HS-5 (cell line): ENCODE results near the gene DPP6.

ENCODE experiments used
- DNase-seq: peaks from one replicate; pipeline ENCODE4 v3.0.0-alpha.2; 2012; ENCODE audit warnings: low read depth

DPP6 gene

DNA sequence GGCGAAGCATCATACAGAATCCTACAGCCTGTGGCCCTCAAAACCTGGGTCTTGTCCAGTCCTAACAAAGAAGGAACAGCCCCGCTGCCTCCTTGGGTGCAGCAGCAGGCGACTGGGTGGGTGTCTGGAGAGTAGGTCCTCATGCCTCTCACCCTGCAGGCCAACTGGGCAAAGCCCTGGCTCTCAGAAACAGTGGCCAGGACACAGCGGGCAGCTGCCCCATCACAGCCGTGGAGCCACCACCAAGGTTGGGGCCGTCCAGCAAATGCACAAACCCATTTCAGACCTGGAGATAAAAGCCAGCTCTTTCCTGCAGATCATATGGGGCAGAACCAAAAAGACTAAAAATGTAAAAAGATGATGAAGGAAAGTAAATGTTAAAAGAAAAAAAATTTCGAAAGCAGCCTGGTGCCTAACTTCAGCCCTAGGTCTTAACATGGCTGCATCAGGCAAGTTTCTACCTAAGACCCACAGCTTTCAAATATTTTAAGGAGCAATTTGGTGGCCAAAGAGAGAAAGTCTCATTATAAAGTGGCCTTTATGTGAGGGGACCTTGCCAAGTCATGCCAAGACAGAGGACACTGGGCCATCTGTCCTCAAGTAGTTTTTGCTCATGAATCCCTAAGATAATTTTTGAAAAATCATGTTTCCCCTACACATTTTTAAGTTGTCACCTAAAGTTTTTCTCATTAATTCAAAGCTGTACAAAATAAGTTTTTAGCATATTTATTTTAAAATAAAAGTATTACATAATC, 808.6 kb downstream of the DPP6 start:
- DNase-seq = no peak

DNA sequence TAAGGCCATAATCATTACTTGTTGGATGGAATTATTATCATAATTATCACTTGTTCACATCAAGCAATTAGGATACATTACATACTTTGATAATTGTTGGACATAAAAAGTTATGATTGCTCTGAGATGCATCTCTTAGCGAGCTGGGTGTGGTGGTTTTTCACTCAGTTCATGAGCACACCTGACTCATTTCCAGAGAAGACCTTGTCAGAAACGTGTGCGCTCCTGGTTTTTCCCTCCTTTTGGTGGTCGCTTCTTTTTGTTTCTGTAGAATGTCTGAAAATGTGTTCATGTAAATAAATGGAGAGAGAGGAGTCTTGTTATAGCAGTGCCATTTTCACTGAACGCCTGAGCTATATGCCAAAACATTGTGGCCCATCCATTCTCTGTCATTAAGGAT, 809.4 kb downstream of the DPP6 start:
- no peak for DNase-seq

DNA sequence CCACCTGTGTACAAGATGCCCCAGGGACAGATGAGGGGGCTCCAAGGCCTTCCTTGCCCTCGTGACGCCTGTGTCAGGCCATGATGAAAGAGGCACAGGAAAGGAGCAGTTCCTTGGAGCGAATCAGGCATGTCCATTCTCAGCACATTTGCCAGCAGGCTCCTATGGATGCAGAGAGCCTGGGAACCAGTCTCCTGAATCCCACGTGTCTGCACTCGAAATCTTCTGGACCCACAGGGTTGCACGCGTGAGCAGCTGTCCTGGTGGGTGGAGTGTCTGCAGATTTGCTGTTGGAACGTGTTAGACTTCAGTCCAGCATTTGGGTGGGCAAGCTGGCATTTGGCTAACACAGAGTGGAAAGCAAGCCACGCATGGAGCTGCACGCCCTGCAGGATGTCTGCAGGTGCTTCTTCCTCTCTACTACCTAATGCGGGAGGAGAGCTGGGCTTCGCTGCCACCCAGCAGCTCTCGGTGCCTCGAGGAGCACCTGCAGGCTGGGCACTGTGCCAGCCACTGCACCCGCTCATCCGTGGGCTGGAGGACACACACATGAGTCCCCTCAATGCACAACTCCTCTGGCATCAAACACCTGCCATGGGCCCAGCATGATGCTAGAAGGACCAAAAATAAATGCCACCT, 810.1 kb downstream of the DPP6 start:
- no peak for DNase-seq

DNA sequence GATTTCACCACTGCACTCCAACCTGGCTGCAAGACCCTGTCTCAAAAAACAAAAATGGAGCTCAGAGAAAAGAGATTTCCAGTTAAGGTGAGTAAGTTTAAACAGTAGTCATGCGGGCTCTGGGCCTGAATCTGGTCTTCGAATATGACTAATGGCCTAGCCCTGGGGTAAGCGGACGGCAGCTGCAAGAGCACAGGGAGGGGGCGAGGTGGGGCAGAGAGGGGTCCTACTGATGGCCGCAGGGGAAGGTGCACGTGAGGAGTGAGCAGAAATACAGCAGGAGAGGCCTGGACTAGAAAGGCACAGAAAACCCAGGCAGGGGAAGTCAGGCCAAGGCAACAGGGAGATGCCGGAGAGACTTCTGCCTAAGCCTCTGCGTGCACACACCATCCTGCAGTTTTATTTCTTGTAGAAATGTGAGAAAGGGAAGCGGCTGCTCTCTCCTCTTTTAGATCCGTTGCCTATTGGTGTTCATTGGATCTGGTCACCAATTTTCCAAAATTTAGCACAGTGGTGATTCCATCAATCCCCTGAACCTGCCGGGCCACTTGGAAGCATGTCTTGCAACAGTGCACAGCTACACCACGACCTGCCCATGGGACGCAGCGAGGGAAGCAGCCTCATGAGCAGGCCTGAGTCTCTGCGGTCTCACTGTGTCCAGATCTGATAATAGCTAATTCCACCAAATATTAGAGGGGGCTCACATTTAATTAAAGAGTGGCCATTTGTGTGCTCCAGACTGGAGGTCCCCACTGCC, 811.7 kb downstream of the DPP6 start:
- DNase-seq = no peak

DNA sequence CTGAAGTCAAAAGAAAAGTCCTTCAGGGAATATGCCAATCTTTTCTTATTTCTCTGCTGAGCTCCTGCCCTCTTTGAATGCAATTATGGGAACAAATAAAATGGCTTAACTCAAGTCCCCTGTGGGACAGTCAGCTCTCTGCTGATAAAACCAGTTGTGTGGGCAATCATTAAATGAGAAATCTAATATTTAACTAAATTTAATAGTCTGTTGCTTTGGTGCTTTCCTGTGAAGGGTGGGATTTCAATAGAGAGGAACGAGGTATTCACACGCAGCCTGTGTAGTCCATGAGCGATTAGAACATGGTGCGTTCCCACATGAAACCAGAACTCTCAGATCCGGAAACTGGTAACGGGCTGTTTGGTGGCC, 812.3 kb downstream of the DPP6 start:
- no peak for DNase-seq

DNA sequence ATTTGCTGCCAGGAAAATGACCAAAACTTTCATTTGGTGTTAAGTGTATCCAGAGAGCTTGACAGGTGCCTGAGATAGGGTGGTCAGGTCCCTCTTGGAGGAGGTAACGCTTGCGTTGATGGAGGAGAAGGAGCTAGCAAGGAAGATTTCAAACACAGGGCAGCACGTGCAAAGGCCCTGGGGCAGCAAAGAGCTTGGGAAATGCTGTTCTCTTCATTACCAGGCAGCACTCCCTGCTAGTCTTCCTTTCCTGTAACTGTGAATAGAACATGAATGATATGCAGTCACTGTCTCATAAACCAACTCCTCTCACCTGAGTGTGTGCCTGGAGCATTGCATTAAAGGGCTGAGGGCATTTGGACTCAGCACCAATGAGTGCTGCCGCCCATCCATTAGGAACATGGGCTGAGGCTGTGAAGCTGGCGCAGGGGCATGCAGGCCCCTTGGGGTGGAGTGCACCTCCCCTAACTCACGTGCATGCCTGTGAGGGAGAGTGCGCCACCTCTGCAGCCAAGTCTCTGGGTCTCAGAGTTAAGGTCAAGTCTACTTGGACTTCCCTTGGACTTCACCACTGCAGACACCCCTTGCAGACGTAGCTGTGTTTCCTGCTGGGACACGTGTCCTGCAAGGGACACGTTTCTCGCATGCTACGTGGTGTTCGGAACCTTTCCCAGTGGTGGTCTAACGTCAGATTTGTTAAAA, 813.9 kb downstream of the DPP6 start:
- DNase-seq = no peak

DNA sequence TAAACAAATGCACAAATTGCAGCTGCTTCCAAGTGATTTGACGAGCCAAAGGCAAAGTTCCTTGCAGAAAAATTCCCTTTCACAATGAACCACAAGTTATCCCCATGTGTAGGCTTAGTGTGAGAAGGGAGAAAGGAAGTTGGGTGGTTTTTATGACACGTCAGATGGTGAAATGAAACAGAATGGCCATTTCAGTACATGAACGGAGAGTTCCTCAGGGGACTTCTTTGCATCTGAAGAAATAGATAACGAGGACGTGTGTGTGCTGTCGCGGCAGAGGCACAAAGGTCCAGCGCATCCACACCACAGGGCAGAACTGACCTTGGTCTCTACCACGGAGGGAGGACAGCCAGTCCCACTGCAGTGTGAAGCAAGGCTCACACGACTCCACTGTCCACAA, 814.9 kb downstream of the DPP6 start:
- no peak for DNase-seq

DNA sequence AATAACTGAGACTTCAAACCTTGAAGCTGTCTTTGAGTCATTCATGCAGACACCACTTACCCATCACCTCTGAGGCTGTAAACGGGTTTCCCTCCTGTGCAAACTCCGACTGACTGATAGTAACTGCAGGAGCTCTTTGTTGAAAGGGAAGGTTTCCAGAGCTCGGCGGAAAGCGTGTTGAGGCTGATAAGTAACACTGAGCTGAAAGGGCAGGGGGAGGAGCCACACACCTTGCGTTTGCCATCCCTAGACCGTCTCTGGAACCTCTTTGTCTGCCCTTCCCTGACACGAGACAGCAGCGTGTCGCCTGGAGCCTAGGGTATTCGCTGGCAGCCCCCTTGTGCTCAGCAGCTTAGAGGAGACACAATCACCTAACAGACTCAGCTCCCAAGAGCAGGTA, 816.7 kb downstream of the DPP6 start:
- DNase-seq = no peak

DNA sequence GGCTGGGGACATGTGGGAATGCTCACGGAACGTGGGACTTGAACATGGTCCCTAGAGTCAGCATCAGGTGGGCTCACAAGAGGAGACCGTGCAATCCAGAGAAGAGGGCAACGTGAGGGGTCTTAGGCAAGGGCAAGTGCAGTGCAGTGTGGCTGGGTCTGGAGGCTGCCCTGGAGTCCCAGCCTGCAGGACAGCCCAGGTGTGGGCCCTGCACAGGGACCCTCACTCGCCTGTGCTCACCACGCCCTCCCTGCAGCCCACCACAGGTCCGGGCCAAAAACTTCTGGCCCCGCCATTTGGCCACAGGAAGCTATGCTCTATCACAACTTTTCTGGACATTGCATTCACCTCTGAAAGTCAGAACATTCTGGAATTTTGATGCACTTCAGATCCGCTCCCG, 817.2 kb downstream of the DPP6 start:
- no peak for DNase-seq

DNA sequence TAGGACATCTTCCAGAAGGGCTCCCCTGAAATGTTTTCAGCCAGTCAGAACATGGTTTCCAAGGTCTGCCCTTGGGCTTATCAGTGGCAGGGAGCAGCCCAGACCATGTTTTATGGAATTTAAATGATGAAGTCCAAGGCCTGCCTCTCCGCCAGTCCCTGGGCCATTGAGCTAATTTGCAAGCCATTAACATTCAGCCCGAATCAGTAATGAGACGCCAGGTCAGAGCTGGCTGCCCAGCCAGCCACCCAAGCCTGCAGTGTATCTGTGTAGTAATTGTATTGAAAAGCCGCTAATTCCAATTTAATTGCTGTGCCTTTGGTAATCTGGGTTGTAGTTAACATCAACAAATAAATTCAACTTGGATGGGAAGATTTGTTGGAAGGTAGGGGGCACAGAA, 819.3 kb downstream of the DPP6 start:
- DNase-seq = no peak

DNA sequence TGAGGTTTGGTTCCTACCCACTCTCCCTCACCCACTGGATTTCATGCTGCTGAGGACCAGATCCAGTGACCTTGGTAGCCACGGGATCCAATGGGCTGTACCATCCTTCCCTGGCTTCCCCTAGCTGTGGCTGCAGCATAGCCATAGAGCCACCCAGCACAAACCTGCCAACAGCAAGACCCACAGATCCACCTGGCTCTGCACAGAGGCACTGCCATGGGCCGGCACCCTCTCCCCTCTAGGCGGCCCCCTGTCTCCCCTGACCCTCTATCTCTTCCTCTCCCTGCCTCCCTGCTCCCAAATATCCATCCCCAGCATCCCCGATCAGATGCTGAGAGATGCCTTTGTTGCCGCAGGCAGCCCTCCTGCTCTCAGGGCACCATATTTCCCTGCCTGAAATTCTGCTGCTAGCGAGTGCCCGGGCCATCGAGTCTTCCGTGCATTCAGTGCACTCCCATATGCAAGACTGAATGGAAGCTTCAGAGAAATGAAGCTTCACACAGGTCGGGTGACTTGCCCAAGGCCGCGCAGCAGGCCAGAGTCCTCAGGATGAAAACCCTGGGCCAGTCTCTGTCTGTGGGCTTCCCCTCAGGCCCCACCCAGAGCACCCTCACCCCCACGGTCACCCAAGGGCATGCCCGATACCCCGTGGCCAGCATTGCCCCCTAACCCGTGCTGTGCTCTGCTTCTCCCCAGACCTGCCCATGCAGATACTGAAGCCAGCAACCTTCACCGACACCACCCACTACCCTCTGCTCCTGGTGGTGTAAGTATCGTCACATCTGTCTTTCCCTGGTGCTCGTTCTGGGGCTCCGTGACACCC, 819.9 kb downstream of the DPP6 start:
- no peak for DNase-seq

DNA sequence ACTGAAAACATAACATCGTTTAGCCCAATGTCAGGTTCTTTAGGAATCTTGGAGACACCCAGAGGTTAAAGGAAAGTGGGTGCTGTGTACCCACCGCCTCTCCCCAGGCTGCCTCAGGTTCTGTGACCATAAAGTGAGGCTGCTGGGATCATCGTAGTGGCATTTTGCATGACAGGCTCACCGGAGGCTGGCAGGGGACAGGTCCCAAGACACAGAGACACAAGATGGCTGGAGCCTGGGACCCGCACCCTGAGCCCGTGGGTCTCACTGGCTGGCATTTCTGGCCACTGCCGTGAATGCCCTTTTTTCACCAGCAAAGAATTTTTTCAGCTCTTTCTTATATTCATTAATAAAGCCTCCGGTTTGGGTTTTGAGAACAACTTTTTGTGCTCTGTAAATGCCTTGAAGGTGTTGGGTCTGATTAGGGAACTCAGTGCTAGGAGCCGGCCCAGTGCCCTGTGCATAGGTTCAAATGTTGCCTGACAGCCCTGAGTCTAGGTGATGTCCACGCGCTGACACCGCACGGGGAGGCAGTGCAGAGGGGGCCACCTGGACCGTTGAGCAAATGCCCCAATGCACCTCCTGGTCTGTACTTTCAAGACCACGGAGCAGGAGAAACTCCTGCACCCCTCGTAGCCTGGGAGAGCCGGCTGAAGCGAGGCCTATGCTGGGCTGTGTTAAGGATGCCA, 820.8 kb downstream of the DPP6 start:
- no peak for DNase-seq

DNA sequence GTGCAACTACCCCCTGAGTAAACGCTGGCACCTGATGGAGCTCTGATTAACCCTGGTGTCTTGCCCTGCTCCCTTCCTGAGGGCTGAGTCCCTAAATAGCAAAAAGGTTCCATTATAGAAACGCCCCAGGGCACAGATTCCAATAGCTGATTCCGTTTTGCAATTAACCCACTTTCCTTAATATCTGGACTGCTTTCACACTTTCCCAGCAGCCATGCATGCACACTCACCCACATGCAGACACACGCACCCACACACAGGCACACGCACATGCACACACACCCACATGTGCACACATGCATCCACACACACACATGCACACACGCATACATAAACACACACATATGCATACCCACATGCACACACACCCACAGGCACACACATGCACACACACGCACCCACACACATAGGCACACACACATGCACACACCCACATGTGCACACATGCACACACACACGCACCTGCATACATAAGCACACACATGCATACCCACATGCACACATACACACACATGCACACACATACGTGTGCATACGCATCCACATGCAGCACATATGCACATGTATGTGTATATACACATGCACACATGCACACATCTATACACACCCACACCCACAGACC, 821.4 kb downstream of the DPP6 start:
- DNase-seq = no peak

DNA sequence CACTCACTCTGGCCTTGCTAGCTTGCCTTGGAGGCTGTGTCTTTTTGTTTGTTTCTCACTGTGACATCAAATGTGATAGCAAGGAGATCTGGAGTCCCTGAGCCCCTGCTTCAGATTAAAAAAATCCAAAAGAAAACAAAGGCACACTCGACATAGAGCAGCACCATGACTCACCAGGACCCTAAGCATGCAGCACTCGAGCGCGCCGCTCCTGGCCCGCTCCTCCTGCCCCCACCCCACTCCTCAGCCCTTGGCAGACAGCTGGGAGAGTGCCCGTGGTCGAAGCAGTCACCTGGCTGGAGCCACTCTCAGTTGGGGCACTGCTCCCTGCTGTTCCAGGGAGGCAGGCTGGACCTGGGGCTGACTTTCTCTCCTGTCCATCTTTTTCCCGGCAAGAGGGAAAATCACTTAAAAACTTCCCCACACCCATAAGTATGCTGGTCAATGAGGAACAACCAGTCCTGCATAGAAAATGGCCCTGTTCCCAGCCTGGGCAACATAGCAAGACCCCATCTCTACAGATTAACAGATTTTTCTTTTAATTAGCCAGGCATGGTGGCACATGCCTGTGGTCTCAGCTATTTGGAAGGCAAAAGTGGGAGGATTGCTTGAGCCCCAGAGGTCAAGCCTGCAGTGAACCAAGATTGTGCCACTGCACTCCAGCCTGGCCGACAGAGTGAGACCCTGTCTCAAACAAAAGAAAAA, 822.4 kb downstream of the DPP6 start:
- DNase-seq = no peak

DNA sequence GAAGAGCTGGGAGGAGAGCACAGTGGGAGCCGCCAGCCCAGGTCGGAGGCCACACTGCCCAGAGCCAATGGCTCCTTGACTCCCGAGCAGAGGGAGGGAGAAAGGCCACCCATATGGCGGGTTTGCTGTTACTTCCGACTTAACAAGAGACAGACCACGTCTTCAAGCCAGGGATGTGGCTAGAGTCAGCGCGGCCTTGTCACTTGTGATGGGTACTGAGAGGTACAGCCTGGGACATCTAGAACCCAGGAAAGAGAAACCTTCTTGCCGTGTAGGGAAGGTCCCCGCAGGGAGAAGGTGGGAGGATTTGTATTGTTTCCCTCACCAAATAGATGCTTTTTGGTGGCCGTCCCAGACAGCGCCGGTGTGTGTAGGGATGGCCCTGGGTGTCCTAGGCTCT, 823.1 kb downstream of the DPP6 start:
- DNase-seq = no peak

DNA sequence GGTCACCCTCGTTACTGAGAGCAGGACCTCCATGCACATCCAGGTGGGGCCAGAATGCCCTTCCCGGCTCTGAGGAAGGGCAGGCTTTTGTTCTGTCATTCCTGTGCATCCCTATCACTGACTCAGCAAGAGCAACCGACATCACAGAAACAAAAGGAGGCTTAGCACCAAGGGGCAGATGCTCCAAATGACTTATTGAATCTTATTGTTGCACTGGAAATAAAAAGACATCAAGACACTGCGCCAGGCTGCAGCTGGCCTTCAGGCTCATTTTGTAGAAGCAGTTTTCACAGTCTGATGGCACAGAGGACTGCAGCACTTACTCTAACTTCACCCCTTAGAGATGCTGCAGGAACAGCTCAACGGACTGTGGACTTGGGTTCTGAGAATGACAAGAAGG, 824.3 kb downstream of the DPP6 start:
- DNase-seq = no peak

DNA sequence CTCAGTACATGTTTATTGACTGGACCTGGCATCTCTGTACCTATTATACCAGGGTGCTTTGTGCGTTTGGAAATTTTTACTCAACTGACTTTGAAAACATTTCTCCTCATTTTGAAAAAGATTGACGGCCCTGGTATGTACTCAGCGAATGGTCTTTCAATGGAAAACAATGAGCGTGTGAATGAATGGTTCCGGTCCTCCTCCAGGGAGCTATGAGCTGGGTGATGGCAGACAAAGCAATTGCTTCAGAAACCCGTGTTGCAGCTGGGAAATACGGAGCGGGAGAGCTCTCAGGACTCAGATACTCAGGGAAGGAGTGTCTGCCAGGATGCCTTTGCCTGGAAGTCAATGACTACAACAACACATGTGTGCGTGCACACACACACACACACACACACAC, 824.8 kb downstream of the DPP6 start:
- no peak for DNase-seq

DNA sequence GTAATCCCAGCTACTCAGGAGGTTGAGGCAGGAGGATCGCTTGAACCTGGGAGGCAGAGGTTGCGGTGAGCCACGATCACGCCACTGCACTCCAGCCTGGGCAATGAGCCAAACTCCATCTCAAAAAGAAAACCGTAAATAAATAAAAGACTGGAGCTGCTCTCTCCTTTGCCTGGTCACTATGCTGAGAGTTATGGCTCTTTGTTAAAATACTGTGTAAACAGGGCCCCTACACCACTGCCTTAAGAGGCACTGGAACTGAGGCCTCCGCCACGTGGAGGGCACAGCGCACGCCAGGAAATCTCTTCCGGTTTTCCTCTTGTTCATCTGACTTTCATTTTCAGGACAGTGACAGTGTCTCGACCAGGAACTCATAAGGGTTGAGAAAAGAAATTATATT, 827.4 kb downstream of the DPP6 start:
- DNase-seq = no peak

DNA sequence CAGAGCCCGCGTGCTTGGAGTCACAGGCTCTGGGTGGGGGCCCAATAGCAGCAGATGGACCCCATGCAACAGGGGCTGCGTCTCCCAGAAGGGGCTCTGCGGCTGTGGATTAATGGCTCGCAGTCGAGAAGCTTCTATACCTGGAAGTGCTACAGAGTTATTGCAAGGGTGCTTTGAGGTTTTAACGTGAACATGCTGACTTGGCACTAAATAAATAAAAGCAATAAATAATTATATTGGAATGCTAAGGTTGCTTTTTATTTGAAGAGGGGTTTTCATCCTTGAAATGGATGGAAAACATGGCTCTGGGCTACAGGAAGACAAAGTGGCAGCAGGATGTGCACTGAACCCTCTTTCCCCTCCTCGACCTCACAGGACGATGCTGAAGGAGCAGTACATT, 828.3 kb downstream of the DPP6 start:
- no peak for DNase-seq

DNA sequence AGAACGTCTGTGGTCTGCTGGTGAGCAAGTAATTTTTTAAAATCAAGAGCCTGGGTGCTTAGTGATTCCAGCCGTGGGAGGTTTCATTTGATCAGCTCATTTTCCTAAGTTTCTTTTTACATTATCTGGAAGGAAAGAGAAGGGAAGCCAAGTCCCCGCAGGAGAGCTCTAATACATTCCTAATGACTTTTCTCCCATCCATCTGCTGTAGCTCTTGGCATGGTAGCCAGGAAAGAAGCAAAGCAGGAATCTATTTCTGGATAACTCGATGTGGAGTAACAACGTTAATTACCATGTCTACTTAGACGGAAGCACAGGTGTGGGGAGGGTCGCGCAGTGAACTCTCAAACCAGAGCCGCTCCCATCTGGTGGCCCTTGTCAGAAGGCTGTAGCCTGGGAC, 828.8 kb downstream of the DPP6 start:
- no peak for DNase-seq
